GM23338 (cell line): ENCODE results near the gene CHCHD6. TPM values are rescaled to one million over a fixed set of nuclear protein-coding genes. Genes with fewer than 3 reads are reported as not detected.
A peak's percentile ranks its signal among the peaks of the same experiment; 100 is the strongest.

Experiments used
- ATAC-seq: fragments of 200-7000 bp; cut with Tn5 transposase; 3 replicates; pipeline ENCODE4 v1.9.1; 2020
- DNase-seq: peaks from one replicate; pipeline ENCODE4 v3.0.0-alpha.2; 2015; ENCODE audit warnings: low spot score
- H2AFZ ChIP-seq: fragments of 200-600 bp; sonication (generic); 2 replicates; pipeline ENCODE4 v1.8.0; 2016; ENCODE audit warnings: antibody characterized with exemption, mild to moderate bottlenecking, moderate library complexity
- H3F3A ChIP-seq: fragments of 200-600 bp; sonication (generic); replicated peaks from 2 replicates; pipeline ENCODE4 v1.8.0; 2017; ENCODE audit warnings: antibody characterized with exemption, mixed run types, low read depth
- H3K27ac ChIP-seq: fragments of 200-600 bp; sonication (generic); 2 replicates; pipeline ENCODE4 v1.6.1; 2016; ENCODE audit warnings: low read depth
- H3K27me3 ChIP-seq: fragments of 200-600 bp; sonication (generic); 2 replicates; pipeline ENCODE4 v1.8.0; 2016; ENCODE audit warnings: mild to moderate bottlenecking, mixed run types, moderate library complexity; ENCODE audit not compliant: insufficient read depth
- H3K36me3 ChIP-seq: fragments of 200-600 bp; sonication (generic); 2 replicates; pipeline ENCODE4 v1.8.0; 2016; ENCODE audit warnings: mild to moderate bottlenecking; ENCODE audit not compliant: insufficient read depth
- H3K4me1 ChIP-seq: fragments of 200-600 bp; sonication (generic); 2 replicates; pipeline ENCODE4 v1.8.0; 2016; ENCODE audit warnings: mild to moderate bottlenecking, moderate library complexity; ENCODE audit not compliant: insufficient read depth
- H3K4me2 ChIP-seq: fragments of 200-600 bp; sonication (generic); 2 replicates; pipeline ENCODE4 v1.7.1; 2017; ENCODE audit warnings: mixed run types
- H3K4me3 ChIP-seq: fragments of 200-600 bp; sonication (generic); 2 replicates; pipeline ENCODE4 v1.6.1; 2016; ENCODE audit warnings: mixed run types
- H3K79me2 ChIP-seq: fragments of 200-600 bp; sonication (generic); replicated peaks from 2 replicates; pipeline ENCODE4 v1.8.0; 2017; ENCODE audit warnings: mild to moderate bottlenecking; ENCODE audit not compliant: insufficient read depth
- H3K9me2 ChIP-seq: fragments of 200-600 bp; sonication (generic); 2 replicates; pipeline ENCODE4 v1.8.0; 2017; ENCODE audit not compliant: insufficient read depth
- H4K20me1 ChIP-seq: fragments of 200-600 bp; sonication (generic); replicated peaks from 2 replicates; pipeline ENCODE4 v1.8.0; 2017; ENCODE audit warnings: mild to moderate bottlenecking; ENCODE audit not compliant: insufficient read depth
- H3K27ac Mint-ChIP-seq: 2 replicates; pipeline ENCODE4 v1.8.0; 2020; ENCODE audit warnings: inconsistent platforms, mild to moderate bottlenecking, moderate library complexity, mixed read lengths
- H3K27me3 Mint-ChIP-seq: 3 replicates; pipeline ENCODE4 v1.8.0; 2022; ENCODE audit warnings: low read depth, mild to moderate bottlenecking, moderate library complexity, mixed read lengths, inconsistent platforms; ENCODE audit not compliant: insufficient read depth, poor library complexity
- H3K36me3 Mint-ChIP-seq: 3 replicates; pipeline ENCODE4 v1.8.0; 2021; ENCODE audit warnings: low read depth, mild to moderate bottlenecking, inconsistent platforms, moderate library complexity, mixed read lengths
- H3K4me1 Mint-ChIP-seq: 3 replicates; pipeline ENCODE4 v1.8.0; 2020; ENCODE audit warnings: mild to moderate bottlenecking, inconsistent platforms, mixed read lengths
- H3K4me3 Mint-ChIP-seq: 3 replicates; pipeline ENCODE4 v1.8.0; 2021; ENCODE audit warnings: moderate library complexity, mild to moderate bottlenecking, inconsistent platforms, mixed read lengths
- H3K9me3 Mint-ChIP-seq: 3 replicates; pipeline ENCODE4 v1.8.0; 2020; ENCODE audit warnings: moderate library complexity, mild to moderate bottlenecking, inconsistent platforms, mixed read lengths
- CREB1 ChIP-seq: fragments of 250-450 bp; sonication (Bioruptor Pico); IDR thresholded peaks from 2 replicates; pipeline ENCODE4 v1.5.0; 2020; ENCODE audit warnings: low read depth, mild to moderate bottlenecking, moderate library complexity
- CTCF ChIP-seq, 2 experiments: fragments of 200-600 bp in 1 of 2; sonication (generic) in 1 of 2; conservative IDR thresholded peaks; 2 replicates each; pipeline versions ENCODE4 v1.5.1 to v1.6.1; 2016 to 2017; ENCODE audit warnings: antibody characterized with exemption in 2 of 2, low read depth in 2 of 2, mild to moderate bottlenecking in 2 of 2, moderate library complexity in 1 of 2
- ETS1 ChIP-seq: IDR thresholded peaks from 2 replicates; pipeline ENCODE4 v1.6.1; 2016; ENCODE audit warnings: antibody characterized with exemption
- EZH2 ChIP-seq: fragments of 200-600 bp; sonication (generic); IDR thresholded peaks from one replicate; pipeline ENCODE4 v1.8.0; 2017; ENCODE audit warnings: antibody characterized with exemption, mild to moderate bottlenecking, low read depth; ENCODE audit not compliant: unreplicated experiment
- EZH2phosphoT487 ChIP-seq: fragments of 200-600 bp; sonication (generic); IDR thresholded peaks from one replicate; pipeline ENCODE4 v1.8.1; 2018; ENCODE audit warnings: antibody characterized with exemption; ENCODE audit not compliant: unreplicated experiment
- JUNB ChIP-seq: IDR thresholded peaks from one replicate; pipeline ENCODE4 v1.6.1; 2016; ENCODE audit warnings: antibody characterized with exemption; ENCODE audit not compliant: unreplicated experiment
- NANOG ChIP-seq: IDR thresholded peaks from 2 replicates; pipeline ENCODE4 v1.6.1; 2016; ENCODE audit warnings: antibody characterized with exemption, borderline replicate concordance
- STAT1 ChIP-seq: IDR thresholded peaks from one replicate; pipeline ENCODE4 v1.6.1; 2016; ENCODE audit warnings: antibody characterized with exemption; ENCODE audit not compliant: unreplicated experiment
- ZNF114 ChIP-seq: fragments of 250-450 bp; sonication (Bioruptor Pico); IDR thresholded peaks from 2 replicates; pipeline ENCODE4 v1.5.0; 2020; ENCODE audit warnings: mild to moderate bottlenecking, moderate library complexity
- ZNF462 ChIP-seq: fragments of 250-450 bp; sonication (Bioruptor Pico); IDR thresholded peaks from 2 replicates; pipeline ENCODE4 v1.5.0; 2020; ENCODE audit warnings: mild to moderate bottlenecking, moderate library complexity
- polyA plus RNA-seq: library from polyadenylated mRNA; unstranded; fragments of >200 nt; fragmentation: Nextera tagmentation; extraction: Ambion mirVana; gene quantifications from 2 replicates; pipeline ENCODE4 v1.2.1, GENCODE V29; 2016
- total RNA-seq: library from RNA; depleted of rRNA; stranded (reverse); fragments of >200 nt; shearing (Covaris generic); gene quantifications from 2 replicates; pipeline ENCODE4 v1.2.3, GENCODE V29; 2014

Gene CHCHD6
- total and polyA plus RNA-seq, 2 experiments from 2014 or later: 28.8 to 43.0 TPM

GRCh38 chr3:126747768-126748167, 43.7 kb downstream of the CHCHD6 start:
- ATAC-seq (no peak), DNase-seq (no peak)
- TF ChIP-seq EZH2phosphoT487 (no peak), NANOG (no peak), STAT1 (no peak), CREB1 (CRISPR knock-in tag) (no peak), JUNB (no peak), CTCF (conservative IDR thresholded peaks at IDR 0.05; ENCODE audit: low read depth in 2 of 2) (no peak), EZH2 (no peak), ETS1 (no peak), ZNF114 (no peak), ZNF462 (CRISPR knock-in tag) (no peak)
- H3K27ac Mint-ChIP-seq: peak overlapping the region; percentile 16; the same call in 1 of the 2 replicates
- Histone ChIP-seq H3K4me1 (peaks cover 16% of the 10 kb centered on the region), H2AFZ (no peak overlapping the region), H3F3A (no peaks in the 10 kb centered on the region), H3K27ac (no peak overlapping the region), H3K4me3 (no peak overlapping the region), H3K9me2 (no peaks in the 10 kb centered on the region), H4K20me1 (no peaks in the 10 kb centered on the region; the same call in 1 of the 2 replicates), H3K4me2 (no peak overlapping the region), H3K27me3 (no peaks in the 10 kb centered on the region), H3K79me2 (peaks cover 12% of the 10 kb centered on the region), H3K36me3 (no peaks in the 10 kb centered on the region)
- H3K27me3 Mint-ChIP-seq: peaks cover 12% of the 10 kb centered on the region
- no peak overlapping the region for H3K4me3 Mint-ChIP-seq
- peaks cover 7% of the 10 kb centered on the region; the same call in 1 of the 3 replicates for H3K36me3 Mint-ChIP-seq
- no peaks in the 10 kb centered on the region for H3K9me3 Mint-ChIP-seq
- H3K4me1 Mint-ChIP-seq: peaks cover 37% of the 10 kb centered on the region
